ENCODE data around the gene RAPGEFL1.

DNA sequence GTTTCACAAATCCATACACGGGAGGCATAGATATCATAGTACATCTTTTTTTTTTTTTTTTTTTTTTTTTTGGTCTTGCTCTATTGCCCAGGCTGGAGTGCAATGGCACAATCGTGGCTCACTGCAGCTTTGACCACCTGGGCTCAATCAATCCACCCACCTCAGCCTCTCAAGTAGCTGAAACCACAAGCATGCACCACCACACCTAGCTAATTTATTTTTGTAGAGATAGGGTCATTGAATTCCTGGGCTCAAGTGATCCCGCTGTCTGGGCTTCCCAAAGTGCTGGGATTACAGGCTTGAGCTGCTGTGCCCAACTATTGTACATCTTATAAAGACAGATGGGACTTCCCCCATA lies 3.5 kb upstream of the RAPGEFL1 start:
- TF ChIP-seq NR2C2 (CRISPR knock-in tag; IDR thresholded peaks at IDR 0.05), result no peak
- TF ChIP-seq, protein P1, sequence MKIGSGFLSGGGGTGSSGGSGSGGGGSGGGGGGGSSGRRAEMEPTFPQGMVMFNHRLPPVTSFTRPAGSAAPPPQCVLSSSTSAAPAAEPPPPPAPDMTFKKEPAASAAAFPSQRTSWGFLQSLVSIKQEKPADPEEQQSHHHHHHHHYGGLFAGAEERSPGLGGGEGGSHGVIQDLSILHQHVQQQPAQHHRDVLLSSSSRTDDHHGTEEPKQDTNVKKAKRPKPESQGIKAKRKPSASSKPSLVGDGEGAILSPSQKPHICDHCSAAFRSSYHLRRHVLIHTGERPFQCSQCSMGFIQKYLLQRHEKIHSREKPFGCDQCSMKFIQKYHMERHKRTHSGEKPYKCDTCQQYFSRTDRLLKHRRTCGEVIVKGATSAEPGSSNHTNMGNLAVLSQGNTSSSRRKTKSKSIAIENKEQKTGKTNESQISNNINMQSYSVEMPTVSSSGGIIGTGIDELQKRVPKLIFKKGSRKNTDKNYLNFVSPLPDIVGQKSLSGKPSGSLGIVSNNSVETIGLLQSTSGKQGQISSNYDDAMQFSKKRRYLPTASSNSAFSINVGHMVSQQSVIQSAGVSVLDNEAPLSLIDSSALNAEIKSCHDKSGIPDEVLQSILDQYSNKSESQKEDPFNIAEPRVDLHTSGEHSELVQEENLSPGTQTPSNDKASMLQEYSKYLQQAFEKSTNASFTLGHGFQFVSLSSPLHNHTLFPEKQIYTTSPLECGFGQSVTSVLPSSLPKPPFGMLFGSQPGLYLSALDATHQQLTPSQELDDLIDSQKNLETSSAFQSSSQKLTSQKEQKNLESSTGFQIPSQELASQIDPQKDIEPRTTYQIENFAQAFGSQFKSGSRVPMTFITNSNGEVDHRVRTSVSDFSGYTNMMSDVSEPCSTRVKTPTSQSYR (CRISPR knock-in tag; IDR thresholded peaks at IDR 0.05), result no peak
- TF ChIP-seq, protein P2, sequence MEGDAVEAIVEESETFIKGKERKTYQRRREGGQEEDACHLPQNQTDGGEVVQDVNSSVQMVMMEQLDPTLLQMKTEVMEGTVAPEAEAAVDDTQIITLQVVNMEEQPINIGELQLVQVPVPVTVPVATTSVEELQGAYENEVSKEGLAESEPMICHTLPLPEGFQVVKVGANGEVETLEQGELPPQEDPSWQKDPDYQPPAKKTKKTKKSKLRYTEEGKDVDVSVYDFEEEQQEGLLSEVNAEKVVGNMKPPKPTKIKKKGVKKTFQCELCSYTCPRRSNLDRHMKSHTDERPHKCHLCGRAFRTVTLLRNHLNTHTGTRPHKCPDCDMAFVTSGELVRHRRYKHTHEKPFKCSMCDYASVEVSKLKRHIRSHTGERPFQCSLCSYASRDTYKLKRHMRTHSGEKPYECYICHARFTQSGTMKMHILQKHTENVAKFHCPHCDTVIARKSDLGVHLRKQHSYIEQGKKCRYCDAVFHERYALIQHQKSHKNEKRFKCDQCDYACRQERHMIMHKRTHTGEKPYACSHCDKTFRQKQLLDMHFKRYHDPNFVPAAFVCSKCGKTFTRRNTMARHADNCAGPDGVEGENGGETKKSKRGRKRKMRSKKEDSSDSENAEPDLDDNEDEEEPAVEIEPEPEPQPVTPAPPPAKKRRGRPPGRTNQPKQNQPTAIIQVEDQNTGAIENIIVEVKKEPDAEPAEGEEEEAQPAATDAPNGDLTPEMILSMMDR (IDR thresholded peaks at IDR 0.05), result no peak
- no peak for TF ChIP-seq SP1 (CRISPR knock-in tag; conservative IDR thresholded peaks at IDR 0.05)
- TF ChIP-seq CREM (CRISPR knock-in tag; IDR thresholded peaks at IDR 0.05), result no peak
